ENCODE results near the gene IL10RB.
"Not testable (repeated sequence)": the region's sequence is repeated elsewhere in the genome, so short reads cannot be mapped to it uniquely, and the experiment has no call there.

The IL10RB gene

DNA sequence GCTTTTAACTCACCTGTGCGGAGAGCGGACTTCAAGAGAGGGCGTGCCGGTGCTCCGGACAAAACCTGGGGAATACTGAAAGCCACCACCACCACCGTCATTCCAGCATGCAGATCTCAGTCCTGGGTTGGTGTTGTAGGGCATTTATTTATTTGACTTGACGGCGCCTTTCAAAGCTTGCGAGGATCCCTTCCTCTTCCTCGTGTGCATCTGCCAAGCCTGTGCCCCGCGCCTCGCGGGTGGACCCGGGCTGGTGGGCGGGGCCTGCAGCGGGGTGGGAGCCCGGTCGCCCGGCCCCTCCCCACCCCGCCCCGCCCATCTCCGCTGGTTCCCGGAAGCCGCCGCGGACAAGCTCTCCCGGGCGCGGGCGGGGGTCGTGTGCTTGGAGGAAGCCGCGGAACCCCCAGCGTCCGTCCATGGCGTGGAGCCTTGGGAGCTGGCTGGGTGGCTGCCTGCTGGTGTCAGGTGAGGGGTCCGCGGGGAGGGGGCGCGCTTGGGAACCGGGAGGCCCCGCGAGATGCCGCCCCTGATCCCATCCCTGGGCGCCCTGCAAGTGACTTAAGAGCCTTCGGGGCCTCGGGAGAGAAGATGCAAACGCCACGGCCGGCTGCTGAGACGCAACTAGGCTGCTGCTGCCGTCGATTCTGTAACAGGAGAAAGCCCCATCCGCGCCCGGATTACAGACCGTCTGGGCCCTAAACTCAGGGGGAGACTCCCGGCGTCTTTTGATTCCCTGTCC is at the start of gene IL10RB:
Gene IL10RB (plus strand): TSS at position 318 of the 739 bp plus-strand sequence. CDS start 99 bp downstream, at position 417.
- H3K4me3 ChIP-seq, result peak within 1 kb of the TSS; percentile 95
- TF ChIP-seq, protein P1, sequence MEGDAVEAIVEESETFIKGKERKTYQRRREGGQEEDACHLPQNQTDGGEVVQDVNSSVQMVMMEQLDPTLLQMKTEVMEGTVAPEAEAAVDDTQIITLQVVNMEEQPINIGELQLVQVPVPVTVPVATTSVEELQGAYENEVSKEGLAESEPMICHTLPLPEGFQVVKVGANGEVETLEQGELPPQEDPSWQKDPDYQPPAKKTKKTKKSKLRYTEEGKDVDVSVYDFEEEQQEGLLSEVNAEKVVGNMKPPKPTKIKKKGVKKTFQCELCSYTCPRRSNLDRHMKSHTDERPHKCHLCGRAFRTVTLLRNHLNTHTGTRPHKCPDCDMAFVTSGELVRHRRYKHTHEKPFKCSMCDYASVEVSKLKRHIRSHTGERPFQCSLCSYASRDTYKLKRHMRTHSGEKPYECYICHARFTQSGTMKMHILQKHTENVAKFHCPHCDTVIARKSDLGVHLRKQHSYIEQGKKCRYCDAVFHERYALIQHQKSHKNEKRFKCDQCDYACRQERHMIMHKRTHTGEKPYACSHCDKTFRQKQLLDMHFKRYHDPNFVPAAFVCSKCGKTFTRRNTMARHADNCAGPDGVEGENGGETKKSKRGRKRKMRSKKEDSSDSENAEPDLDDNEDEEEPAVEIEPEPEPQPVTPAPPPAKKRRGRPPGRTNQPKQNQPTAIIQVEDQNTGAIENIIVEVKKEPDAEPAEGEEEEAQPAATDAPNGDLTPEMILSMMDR (IDR thresholded peaks at IDR 0.05), result no peak
- DNase-seq (ENCODE audit: low spot score), result no peak
- H3K27ac ChIP-seq, result peak within 1 kb of the TSS; percentile 82 to 95

DNA sequence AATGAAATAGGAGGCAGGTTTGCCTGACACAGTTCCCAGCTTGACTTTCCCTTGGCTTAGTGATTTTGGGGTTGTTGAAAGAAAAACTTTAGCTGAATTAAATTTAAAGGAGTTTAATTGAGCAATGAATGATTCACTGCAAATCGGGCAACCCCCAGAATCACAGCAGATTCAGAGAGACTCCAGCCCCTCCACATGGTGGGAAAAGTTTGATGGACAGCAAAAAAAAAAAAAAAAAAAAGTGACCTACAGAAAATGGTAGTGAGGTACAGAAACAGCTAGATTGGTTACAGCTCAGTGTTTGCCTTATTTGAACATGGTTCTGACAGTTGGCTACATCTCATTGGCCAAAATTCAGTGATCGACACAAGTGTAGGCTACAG is 49.0 kb upstream of the IL10RB start:
- no peak for DNase-seq (ENCODE audit: low spot score)
- Histone ChIP-seq H3K4me3 (no peak overlapping the region), H3K27ac (no peak overlapping the region)
- TF ChIP-seq, protein P1 (IDR thresholded peaks at IDR 0.05), result no peak

DNA sequence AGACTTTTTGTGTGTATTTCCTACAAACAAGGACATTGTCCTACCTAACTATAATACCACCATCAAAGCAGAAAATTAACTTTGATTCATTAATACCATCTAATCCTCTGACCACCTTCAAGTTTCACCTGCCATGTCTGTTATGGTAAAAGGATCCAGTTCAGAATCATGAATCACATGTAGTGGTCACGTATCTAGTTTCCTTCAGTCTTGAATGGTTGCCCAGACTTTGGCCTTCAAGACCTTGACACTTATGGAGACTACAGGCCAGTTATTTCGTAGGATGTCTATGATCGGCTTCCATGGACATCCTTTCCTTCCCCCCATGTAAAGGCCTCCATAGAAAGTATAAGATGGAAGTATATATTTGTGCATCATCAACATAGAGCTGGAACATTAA is 46.9 kb upstream of the IL10RB start:
- Histone ChIP-seq H3K4me3 (no peak overlapping the region), H3K27ac (no peak overlapping the region)
- TF ChIP-seq, protein P1 (IDR thresholded peaks at IDR 0.05), result no peak
- DNase-seq (ENCODE audit: low spot score), result no peak

DNA sequence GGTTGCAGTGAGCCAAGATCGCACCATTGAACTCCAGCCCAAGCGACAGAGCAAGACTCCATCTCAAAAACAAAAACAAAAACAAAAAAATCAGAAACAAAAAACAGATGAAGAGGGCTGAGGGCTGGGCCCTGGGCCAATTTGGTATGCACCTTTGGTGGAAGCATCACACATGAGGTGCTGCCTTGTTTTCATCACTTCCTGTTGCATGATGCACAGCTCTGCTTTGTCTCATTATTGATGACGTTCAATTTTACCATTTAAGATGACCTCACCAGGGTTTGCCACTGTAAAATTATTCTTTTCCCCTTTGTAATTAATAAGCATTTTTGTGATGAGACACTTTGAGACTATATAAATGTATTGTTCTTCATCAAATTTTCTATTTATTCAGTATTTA is 46.2 kb upstream of the IL10RB start:
- TF ChIP-seq, protein P1 (IDR thresholded peaks at IDR 0.05), result no peak
- Histone ChIP-seq H3K4me3 (no peak overlapping the region), H3K27ac (no peak overlapping the region)
- no peak for DNase-seq (ENCODE audit: low spot score)

DNA sequence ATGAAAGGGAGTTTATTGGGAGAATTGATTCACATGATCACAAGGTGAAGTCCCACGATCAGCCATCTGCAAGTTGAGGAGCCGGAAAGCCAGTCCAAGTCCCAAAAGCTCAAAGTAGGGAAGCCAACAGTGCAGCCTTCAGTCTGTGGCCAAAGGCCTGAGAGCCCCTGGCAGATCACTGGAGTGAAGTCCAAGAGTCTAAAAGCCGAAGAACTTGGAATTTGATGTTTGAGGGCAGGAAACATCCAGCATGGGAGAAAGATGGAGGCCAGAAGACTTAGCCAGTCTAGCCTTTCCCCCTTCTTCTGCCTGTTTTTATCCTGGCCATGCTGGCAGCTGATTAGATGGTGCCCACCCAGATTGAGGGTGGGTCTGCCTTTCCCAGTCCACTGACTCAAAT is 40.8 kb upstream of the IL10RB start:
- DNase-seq (ENCODE audit: low spot score); H3K4me3 ChIP-seq; H3K27ac ChIP-seq: not testable (repeated sequence)

DNA sequence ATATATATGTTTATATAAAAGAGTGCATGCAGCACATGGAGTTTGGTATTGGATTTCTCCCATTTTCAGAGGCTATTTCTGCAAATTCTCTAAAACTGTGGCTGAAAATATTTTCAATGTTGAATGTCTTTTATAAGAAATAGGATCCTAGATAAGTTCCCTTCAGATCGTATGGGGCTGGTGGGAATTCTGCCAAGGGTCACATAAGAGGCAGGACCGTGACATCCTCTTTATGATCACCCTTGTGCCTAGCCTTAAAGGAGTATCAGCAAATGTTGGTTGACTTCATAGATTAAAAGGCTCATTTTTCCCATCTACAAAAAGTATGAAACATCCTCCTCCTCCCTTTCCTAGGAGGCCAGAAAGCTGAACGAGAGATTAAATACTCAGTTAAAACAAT is 37.7 kb upstream of the IL10RB start:
- no peak overlapping the region for H3K27ac ChIP-seq
- no peak overlapping the region for H3K4me3 ChIP-seq
- DNase-seq (ENCODE audit: low spot score), result no peak
- TF ChIP-seq, protein P1 (IDR thresholded peaks at IDR 0.05), result no peak

DNA sequence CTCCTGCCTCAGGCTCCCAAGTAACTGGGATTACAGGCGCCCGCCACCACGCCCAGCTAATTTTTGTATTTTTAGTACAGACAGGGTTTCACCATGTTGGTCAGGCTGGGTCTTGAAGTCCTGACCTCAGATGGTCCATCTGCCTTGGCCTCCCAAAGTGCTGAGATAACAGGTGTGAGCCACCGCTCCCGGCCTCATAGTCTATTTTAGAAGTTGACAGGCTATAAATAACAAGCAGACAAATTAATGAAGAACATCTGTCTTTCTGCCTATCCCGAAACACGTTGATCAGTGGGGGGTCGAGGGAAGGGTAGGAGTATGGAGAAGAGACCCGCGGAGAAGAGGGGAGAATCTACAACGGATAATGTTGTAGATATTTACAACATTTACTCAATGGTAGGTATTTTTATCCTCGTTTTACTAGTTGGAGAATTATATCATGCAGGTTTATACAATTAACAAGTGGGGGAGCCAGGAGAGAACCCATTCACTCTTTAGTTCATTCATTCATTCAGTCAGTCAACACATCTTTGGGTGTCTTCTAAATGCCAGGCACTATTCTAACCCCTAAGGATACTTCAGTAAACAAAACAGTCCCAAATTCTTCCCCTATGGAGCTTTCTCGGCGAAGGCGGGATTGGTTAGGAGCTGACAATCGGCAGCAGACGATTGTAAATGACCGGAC is 36.9 kb upstream of the IL10RB start:
- TF ChIP-seq, protein P1 (IDR thresholded peaks at IDR 0.05), result no peak
- peak overlapping the region; percentile 87 to 92 for H3K27ac ChIP-seq
- DNase-seq (ENCODE audit: low spot score), result no peak
- H3K4me3 ChIP-seq, result peak overlapping the region; percentile 86

Measured in coronary artery (tissue), 2 donors.